Inferior parietal cortex (tissue), 1 donor: ENCODE results near the gene NAA10.

ENCODE experiments used
- DNase-seq: peaks from one replicate; pipeline ENCODE4 v3.0.0-alpha.2; 2016; ENCODE audit errors: extremely low spot score

Gene NAA10

DNA sequence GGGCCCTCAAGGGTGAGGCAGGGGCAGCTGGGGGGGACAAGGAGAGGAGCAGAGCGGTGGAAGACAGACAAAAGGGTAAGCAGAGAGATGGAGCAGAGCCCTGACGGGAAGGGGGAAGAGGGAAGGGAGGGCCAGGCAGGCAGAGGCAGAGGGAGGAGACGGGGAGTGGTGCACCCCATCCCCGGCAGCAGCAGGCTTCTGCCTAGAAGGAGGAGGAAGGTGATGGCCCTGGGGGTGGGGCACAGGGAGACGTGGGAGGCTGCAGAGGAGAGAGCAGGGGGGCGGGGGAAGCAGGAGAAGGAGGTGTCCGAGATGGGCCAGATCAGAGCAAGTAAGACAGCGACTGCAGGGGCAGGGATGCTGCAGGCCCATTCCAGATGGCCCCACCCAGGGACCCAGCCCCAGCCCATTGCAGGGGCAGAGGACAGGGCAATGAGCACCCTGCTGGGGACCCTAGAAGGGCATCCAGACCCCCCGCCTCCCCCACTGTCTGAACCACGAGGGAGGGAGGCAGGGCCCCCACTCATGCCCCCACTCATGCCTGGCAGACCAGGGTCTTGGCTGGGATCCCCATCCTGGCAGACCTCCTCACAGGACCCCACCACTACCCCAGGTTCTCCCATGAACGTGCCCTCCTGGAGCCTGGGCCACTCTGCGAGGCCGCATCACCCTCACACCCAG lies 51.5 kb downstream of the NAA10 start:
- no peak for DNase-seq

DNA sequence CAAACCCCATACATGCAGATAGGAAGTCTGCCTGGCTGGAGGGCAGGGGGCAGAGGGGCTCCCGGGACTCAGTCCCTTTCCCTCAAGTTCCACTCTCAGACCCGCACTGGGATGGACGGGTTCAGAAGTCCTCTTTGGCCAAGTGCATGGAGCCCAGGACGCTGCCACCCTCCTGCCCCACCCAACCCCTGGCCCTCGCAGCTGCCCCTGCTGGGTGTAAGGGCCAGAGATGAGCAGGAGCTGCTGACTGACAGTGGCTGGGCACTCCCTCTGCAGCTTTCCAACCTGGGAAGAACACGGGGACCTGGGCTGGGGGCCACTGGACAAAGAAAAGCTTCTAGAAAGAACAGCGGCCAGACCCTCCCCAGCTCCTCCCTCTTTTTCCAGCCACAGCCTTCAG lies 52.3 kb downstream of the NAA10 start:
- DNase-seq: no peak

DNA sequence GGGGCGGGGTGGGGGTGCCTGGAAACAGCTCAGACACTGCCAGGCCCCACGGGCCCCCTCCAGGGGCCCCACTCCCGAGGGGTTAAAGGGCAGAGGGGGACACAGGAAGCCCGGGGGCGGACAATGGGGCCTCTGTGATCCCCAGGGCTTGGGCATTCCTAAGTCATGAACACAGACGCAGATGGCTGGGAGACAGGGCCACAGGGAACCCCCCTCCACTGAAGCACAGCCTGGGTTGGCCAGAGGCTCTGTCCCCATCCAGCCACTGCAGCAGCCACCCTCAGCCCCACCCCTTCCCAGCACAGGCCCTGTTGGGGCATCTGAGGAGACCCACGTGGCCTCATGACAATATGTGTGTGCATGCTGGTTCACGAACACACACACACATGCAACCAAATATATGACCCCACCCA lies 52.7 kb downstream of the NAA10 start:
- DNase-seq: no peak

DNA sequence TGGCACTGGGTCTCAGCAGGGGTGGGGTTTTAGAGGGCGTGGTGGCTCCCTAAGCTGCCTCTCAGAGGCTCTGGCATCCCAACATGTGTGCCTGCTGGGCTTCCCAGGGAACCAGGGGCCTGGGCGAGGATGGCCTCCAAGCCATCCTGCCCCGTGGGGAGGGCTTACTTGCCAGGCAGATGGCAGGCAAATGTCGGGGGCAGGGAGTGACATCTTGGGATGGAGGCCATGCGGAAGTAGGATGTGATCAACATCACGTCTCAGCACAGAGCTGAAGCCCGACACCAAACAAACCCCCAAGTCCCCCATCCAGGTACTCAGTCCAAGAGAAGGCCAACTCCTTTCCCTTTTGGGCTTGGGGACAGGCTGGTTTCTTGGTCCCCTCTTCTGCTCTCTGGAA lies 53.6 kb downstream of the NAA10 start:
- no peak for DNase-seq

DNA sequence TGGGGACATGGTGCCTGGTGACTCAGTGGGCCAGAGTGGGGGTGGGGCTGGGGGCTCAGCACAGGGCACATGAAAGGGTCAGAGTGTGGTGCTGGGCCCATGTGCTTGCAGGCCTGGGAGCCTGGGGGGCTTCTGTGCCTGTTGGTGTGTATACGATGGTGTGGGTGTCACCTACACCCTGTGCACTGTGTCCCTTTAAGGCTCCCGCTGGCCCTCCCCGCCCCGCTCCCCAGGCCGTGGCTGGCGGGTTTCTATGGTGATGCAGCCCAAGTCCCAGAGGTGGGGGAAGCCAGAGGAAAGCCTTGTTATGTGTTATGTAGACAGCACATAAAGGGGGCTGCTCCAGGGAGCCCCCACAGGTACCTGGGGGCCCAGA lies 54.4 kb downstream of the NAA10 start:
- no peak for DNase-seq

DNA sequence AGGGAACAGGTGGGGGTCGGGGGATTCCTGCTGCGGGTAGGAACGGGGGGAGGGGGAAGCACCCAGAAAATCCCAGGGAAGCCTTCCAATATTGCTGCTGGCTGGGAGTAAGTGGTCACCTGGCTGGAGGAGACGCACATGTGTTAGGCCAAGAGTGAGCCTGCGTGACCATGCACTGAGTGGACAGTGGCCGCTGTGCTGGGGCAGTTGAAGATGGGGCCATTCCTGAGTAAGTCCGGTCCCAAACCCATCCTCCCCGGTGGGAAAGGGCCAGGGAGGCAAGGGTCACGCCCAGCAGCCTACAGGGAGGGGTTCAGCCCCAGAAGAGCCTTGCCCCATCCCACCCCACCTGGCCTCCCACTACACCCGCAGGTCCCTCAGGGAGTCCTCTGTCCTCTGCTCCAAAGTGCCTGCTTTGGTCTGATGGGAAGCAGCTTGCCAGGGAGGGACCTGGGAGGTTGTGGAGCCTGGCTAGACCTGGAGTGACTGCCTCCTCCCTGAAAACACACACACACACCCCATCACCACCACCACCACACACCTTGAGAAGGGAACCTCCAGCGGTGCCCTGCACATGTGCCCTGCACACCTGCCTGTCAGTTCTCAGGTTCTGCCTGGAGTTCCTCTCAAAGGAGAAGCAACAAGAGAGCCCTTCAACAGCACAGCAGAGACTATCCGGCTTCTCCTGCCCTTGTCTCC lies 54.9 kb downstream of the NAA10 start:
- no peak for DNase-seq
